Measurements from ENCODE around the gene FIP1L1. TPM values are rescaled to one million over a fixed set of nuclear protein-coding genes. Genes with fewer than 3 reads are reported as not detected.
"Not testable (repeated sequence)": the region's sequence is repeated elsewhere in the genome, so short reads cannot be mapped to it uniquely, and the experiment has no call there.

FIP1L1 gene
- total RNA-seq, 4 donors from 2014 or later: 42.8 to 59.1 (median 49.6) TPM

DNA sequence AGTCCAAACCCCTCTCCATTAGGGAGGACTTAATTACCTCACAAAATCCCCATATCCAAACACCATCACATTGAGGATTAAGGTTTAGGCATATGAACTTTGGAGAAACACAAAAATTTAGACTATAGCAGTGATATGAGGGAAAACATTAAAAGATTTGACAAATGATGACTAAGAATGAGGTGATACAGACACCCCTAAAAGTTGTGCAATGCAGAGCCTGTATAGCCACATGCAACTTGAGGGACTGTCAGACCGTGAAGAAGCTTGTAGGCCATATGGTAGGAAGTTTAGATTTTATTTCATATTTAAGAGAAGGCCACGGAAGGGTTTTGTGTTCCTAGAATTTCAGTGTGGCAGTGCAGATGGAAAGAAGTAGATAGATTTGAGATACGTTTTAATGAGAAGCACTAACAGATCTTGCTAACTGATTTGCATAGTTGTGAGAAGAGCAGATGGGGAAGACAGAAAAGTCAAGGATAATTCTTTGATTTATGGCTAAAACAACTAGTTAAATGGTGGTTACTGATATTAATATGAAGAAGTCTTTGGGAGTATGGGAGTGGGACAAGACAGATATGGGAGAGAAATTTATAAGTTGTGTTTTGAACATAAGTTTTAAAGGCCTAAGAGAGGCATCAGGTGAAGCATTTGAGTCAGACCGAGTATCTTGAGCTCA lies 5.5 kb upstream of the FIP1L1 start:
- TF ChIP-seq, protein P1, sequence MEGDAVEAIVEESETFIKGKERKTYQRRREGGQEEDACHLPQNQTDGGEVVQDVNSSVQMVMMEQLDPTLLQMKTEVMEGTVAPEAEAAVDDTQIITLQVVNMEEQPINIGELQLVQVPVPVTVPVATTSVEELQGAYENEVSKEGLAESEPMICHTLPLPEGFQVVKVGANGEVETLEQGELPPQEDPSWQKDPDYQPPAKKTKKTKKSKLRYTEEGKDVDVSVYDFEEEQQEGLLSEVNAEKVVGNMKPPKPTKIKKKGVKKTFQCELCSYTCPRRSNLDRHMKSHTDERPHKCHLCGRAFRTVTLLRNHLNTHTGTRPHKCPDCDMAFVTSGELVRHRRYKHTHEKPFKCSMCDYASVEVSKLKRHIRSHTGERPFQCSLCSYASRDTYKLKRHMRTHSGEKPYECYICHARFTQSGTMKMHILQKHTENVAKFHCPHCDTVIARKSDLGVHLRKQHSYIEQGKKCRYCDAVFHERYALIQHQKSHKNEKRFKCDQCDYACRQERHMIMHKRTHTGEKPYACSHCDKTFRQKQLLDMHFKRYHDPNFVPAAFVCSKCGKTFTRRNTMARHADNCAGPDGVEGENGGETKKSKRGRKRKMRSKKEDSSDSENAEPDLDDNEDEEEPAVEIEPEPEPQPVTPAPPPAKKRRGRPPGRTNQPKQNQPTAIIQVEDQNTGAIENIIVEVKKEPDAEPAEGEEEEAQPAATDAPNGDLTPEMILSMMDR (IDR thresholded peaks at IDR 0.05): no peak
- no peak for TF ChIP-seq POLR2A (IDR thresholded peaks at IDR 0.05)
- WGBS, 2 donors: 80 to 81% methylated on average over 4 of the region's 4 CpGs
- DNase-seq (ENCODE audit: low spot score in 2 of 2): no peak
- no peak overlapping the region for H3K4me3 ChIP-seq (ENCODE audit: low read depth, poor library complexity, severe bottlenecking)
- intact Hi-C loops (cut with DNase I; ENCODE audit: low total_unique reads): no loop called here

DNA sequence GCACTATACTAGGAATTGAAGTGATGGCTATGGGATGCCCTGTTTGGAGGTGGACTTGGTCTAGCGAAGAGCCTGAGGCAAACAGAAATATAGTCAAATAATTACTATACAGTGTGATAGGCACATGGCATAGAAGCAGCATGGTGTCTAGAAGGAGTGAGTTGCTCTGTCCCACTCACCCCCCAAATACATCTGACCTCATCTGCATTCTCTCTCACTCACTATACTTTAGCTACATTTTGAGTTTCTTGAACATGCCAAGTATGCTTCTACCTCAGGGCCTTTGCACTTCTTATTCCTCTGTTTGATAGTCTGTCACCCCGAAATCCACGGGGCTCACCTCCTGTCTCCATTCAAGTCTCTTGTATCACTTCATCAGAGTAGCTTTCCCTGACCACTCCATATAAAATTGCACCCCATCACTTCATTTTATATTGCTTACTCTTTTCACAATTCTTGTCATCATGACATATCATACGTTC lies 2.6 kb upstream of the FIP1L1 start:
- intact Hi-C loops (cut with DNase I; ENCODE audit: low total_unique reads): no loop called here
- no peak overlapping the region for H3K4me3 ChIP-seq (ENCODE audit: low read depth, poor library complexity, severe bottlenecking)
- no peak for TF ChIP-seq POLR2A (IDR thresholded peaks at IDR 0.05)
- TF ChIP-seq, protein P1 (IDR thresholded peaks at IDR 0.05): no peak
- 86 to 90% methylated on average over 4 of the region's 4 CpGs for WGBS, 2 donors
- no peak for DNase-seq (ENCODE audit: low spot score in 2 of 2)

DNA sequence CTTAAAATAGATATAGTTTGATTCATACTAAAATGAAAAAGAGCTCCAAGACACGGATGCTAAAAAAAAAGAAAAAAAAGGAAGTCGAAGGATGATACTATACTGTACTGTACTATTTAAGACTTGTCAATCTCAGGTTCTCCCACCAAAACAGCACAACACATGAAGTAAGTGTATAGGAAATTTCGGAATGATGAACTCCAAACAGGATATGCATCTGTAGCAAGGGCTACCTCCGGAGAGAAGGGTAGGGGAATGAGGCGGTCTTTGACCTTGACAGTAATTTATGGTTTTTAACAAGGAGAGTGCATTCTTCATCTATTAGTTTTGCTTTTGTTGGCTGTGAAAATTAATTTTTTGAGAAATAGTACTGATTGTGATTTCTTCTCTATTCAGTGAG lies 541 bp upstream of the FIP1L1 start:
- TF ChIP-seq, protein P1 (IDR thresholded peaks at IDR 0.05): no peak
- TF ChIP-seq POLR2A (IDR thresholded peaks at IDR 0.05): no peak
- 34 to 39% methylated on average over 5 of the region's 5 CpGs for WGBS, 2 donors
- peak overlapping the region; percentile 89 for H3K4me3 ChIP-seq (ENCODE audit: low read depth, poor library complexity, severe bottlenecking)
- DNase-seq (ENCODE audit: low spot score in 2 of 2): no peak
- intact Hi-C loops (cut with DNase I; ENCODE audit: low total_unique reads): no loop called here

DNA sequence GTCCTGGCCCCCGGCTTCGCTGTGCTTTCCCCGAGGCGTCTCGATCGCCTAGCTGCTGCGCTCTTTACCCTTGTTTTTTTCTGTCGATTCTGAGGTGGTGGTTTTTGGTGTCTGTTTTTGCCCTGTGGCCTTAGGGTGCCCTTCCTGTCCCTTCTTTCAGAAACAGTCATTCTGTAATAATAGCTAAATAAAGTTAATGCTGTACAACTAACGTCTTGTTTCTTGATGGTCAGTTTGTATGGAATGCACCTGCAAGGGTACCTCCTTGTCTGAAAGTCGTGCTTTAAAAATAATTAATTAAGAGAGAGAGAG lies 686 bp downstream of the FIP1L1 start:
- intact Hi-C loops (cut with DNase I; ENCODE audit: low total_unique reads): no loop called here

DNA sequence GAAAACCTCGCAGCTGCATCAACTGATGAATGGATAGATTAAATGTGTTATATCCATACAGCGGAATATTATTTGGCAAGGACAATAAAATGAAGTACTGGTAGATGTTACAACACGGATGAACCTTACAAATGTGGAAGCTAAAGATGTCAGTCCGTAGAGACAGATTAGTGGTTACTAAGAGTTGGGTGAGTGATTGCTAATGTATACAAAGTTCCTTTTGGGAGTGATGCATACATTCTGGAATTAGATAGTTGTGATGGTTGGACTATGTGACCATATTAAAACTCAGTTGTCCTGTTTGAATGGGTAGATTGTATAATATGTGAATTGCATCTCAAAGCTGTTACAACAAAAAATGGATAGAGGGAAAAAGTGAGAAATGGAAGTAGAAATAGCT lies 2.8 kb downstream of the FIP1L1 start:
- WGBS, 2 donors: 86 to 89% methylated on average over 4 of the region's 4 CpGs
- intact Hi-C loops (cut with DNase I; ENCODE audit: low total_unique reads): no loop called here
- H3K4me3 ChIP-seq (ENCODE audit: low read depth, poor library complexity, severe bottlenecking): no peak overlapping the region
- no peak for DNase-seq (ENCODE audit: low spot score in 2 of 2)
- no peak for TF ChIP-seq POLR2A (IDR thresholded peaks at IDR 0.05)
- TF ChIP-seq, protein P1 (IDR thresholded peaks at IDR 0.05): no peak

More for the DNA sequence above, 686 bp downstream of the FIP1L1 start:
- WGBS, 2 donors: 0 to 1% methylated on average over 10 of the region's 10 CpGs
- peak overlapping the region; percentile 89 for H3K4me3 ChIP-seq (ENCODE audit: low read depth, poor library complexity, severe bottlenecking)
- no peak for DNase-seq (ENCODE audit: low spot score in 2 of 2)
- TF ChIP-seq POLR2A (IDR thresholded peaks at IDR 0.05): no peak
- TF ChIP-seq, protein P1 (IDR thresholded peaks at IDR 0.05): no peak

DNA sequence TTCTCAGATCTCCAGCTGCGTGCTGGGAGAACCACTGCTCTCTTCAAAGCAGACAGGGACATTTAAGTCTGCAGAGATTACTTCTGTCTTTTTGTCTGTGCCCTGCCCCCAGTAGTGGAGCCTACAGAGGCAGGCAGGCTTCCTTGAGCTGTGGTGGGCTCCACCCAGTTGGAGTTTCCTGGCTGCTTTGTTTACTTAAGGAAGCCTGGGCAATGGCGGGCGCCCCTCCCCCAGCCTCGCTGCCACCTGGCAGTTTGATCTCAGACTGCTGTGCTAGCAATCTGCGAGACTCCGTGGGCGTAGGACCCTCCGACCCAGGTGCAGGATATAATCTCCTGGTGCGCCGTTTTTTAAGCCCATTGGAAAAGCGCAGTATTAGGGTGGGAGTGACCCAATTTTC lies 32.0 kb downstream of the FIP1L1 start:
- DNase-seq (ENCODE audit: low spot score in 2 of 2); intact Hi-C loops (cut with DNase I; ENCODE audit: low total_unique reads); H3K4me3 ChIP-seq (ENCODE audit: low read depth, poor library complexity, severe bottlenecking): not testable (repeated sequence)
- 96 to 99% methylated on average over 11 of the region's 11 CpGs for WGBS, 2 donors
